ENCODE data around the gene MRPL20.

- TF ChIP-seq, protein P1, sequence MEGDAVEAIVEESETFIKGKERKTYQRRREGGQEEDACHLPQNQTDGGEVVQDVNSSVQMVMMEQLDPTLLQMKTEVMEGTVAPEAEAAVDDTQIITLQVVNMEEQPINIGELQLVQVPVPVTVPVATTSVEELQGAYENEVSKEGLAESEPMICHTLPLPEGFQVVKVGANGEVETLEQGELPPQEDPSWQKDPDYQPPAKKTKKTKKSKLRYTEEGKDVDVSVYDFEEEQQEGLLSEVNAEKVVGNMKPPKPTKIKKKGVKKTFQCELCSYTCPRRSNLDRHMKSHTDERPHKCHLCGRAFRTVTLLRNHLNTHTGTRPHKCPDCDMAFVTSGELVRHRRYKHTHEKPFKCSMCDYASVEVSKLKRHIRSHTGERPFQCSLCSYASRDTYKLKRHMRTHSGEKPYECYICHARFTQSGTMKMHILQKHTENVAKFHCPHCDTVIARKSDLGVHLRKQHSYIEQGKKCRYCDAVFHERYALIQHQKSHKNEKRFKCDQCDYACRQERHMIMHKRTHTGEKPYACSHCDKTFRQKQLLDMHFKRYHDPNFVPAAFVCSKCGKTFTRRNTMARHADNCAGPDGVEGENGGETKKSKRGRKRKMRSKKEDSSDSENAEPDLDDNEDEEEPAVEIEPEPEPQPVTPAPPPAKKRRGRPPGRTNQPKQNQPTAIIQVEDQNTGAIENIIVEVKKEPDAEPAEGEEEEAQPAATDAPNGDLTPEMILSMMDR (optimal IDR thresholded peaks at IDR 0.05 in 1 of 3, IDR thresholded peaks at IDR 0.05 in 1 of 3, conservative IDR thresholded peaks at IDR 0.05 in 1 of 3; ENCODE audit: extremely low read depth in 1 of 3, insufficient read depth in 2 of 3, low read length in 3 of 3): no peak
- no peak for TF ChIP-seq EZH2 (IDR thresholded peaks at IDR 0.05; ENCODE audit: low read length)
Observed at GRCh38 chr1:1411626-1412025, 4.5 kb upstream of the MRPL20 start.

Data from keratinocyte (primary cell).